ENCODE results near the gene PCSK6. TPM values are rescaled to one million over a fixed set of nuclear protein-coding genes. Genes with fewer than 3 reads are reported as not detected.

Gene PCSK6
- total RNA-seq, 2 experiments from 2014 or later, result 2.7 to 3.0 TPM

DNA sequence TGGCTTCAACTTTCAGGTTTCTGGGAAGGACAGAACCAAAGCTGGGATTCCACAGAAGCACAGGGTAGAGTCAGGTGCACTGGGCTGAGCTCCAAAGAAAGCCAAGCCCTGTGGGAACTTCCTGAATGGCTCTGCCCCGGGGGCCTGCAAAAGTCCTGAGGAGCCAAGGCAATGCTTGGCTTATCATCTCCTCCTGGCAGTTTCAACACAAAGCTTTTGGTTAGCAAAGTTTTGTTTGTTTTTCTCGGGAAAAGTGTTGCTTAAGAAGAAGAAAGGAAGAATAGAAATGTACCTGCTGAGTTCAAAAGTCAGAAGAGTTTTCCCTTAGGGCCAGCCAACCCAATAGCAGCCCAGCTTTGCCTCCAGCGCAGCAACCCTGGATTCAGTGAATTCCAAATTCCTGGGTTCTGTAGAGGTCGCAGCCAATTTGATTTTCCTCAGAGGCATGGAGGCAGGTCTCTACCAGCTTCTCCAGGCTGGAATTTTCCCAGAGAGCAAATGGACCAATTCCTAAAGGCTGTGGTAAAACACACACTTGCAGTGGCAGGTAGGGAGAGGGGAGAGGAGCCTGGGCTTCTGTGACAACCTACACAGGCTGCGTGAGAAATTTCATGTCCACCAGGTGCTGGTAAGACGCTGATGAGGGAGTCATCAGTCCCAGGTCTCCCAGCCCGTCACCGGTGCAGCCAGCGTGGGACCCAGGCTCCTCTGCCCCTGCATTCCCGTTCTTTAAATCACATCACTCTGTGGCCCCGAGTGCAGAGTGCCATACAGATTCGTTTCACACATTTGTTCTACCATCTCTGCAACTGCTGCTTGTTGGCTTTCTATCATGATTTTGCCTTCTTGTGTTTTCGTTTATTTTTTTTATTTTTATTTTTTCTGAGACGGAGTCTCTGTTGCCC, 140.2 kb downstream of the PCSK6 start:
- TF ChIP-seq, protein P1, sequence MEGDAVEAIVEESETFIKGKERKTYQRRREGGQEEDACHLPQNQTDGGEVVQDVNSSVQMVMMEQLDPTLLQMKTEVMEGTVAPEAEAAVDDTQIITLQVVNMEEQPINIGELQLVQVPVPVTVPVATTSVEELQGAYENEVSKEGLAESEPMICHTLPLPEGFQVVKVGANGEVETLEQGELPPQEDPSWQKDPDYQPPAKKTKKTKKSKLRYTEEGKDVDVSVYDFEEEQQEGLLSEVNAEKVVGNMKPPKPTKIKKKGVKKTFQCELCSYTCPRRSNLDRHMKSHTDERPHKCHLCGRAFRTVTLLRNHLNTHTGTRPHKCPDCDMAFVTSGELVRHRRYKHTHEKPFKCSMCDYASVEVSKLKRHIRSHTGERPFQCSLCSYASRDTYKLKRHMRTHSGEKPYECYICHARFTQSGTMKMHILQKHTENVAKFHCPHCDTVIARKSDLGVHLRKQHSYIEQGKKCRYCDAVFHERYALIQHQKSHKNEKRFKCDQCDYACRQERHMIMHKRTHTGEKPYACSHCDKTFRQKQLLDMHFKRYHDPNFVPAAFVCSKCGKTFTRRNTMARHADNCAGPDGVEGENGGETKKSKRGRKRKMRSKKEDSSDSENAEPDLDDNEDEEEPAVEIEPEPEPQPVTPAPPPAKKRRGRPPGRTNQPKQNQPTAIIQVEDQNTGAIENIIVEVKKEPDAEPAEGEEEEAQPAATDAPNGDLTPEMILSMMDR (IDR thresholded peaks at IDR 0.05), result no peak
- ChIA-PET POLR2A (interaction anchor here (0.9 kb wide), 1 partner anchor 15 kb away, joined by 3 read pairs; no protein-coding TSS in a partner anchor), CTCF (no interaction called here)
- intact Hi-C loops (cut with micrococcal nuclease), result no loop called here
- no peaks in the 10 kb centered on the region for H3K4me1 Mint-ChIP-seq (ENCODE audit: low read depth)
- H3K4me3 Mint-ChIP-seq, result no peak overlapping the region
- no peaks in the 10 kb centered on the region for H3K9me3 Mint-ChIP-seq
- no peak for ATAC-seq
- no peaks in the 10 kb centered on the region for H3K36me3 Mint-ChIP-seq (ENCODE audit: low read depth)
- DNase-seq, result no peak
- no peak overlapping the region for H3K27ac Mint-ChIP-seq
- H3K27me3 Mint-ChIP-seq, result peaks cover 8% of the 10 kb centered on the region

DNA sequence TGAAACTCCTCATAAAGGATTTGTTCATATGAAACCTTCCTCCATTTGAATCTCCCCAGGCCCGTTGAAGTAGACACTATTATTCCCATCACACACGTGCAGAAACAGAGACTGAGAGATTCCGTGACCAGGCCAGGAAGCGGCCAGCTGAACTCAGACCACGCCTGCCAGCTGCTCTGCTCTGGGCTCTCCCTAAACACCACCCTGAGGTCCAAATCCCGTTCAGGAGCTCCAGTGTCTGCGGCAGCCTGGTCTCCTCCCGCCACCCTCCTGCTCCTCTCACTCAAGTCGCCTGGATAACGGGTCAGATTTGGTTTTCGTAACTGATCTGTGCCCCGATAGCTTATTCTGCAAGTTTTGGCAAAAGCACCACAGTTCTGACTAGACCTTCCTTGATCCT, 140.9 kb downstream of the PCSK6 start:
- POLR2A ChIA-PET, result interaction anchor here (0.9 to 1.3 kb wide), 2 partner anchors 9 to 14 kb away, joined by 3 read pairs; no protein-coding TSS in a partner anchor
- TF ChIP-seq, protein P1 (IDR thresholded peaks at IDR 0.05), result no peak
- Mint-ChIP-seq H3K27me3 (peaks cover 9% of the 10 kb centered on the region), H3K4me3 (no peak overlapping the region), H3K36me3 (ENCODE audit: low read depth) (no peaks in the 10 kb centered on the region), H3K4me1 (ENCODE audit: low read depth) (no peaks in the 10 kb centered on the region), H3K9me3 (no peaks in the 10 kb centered on the region), H3K27ac (no peak overlapping the region)
- ATAC-seq (no peak), DNase-seq (no peak)
- CTCF ChIA-PET, result no interaction called here
- intact Hi-C loops (cut with micrococcal nuclease), result no loop called here

DNA sequence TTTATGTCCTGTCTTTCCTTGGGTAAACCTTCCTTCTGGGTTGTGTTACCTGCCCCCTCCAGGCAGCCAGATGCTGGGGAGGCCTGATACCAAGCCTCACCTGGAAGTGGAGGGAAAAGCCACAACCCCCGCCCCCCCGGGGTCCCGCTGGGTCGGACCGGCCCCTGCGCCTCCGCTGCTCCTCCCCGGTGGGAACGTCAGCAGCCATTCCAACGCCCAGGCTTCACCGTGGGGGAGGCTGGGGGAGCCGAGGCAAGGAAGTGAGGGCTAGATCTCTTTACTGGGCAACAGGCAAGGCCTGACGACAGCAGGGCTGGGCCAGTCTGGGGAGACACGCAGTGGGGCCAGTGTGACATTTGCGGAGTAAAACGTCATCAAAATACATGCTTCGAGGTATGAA, 141.5 kb downstream of the PCSK6 start:
- H3K4me3 Mint-ChIP-seq, result no peak overlapping the region
- DNase-seq (no peak), ATAC-seq (no peak)
- intact Hi-C loops (cut with micrococcal nuclease), result no loop called here
- no peak overlapping the region for H3K27ac Mint-ChIP-seq
- TF ChIP-seq, protein P1 (IDR thresholded peaks at IDR 0.05), result no peak
- H3K9me3 Mint-ChIP-seq, result no peaks in the 10 kb centered on the region
- no peaks in the 10 kb centered on the region for H3K4me1 Mint-ChIP-seq (ENCODE audit: low read depth)
- ChIA-PET CTCF (interaction anchor here (1.2 kb wide), 1 partner anchor 27 kb away, joined by 4 read pairs; no protein-coding TSS in a partner anchor), POLR2A (interaction anchor here (1.3 kb wide), 1 partner anchor 9 kb away, joined by 3 read pairs; no protein-coding TSS in a partner anchor)
- H3K36me3 Mint-ChIP-seq (ENCODE audit: low read depth), result no peaks in the 10 kb centered on the region
- peaks cover 10% of the 10 kb centered on the region for H3K27me3 Mint-ChIP-seq

GRCh38 chr15:101347454-101347853, 142.1 kb downstream of the PCSK6 start:
- no peak for DNase-seq
- Mint-ChIP-seq H3K9me3 (no peaks in the 10 kb centered on the region), H3K36me3 (ENCODE audit: low read depth) (no peaks in the 10 kb centered on the region), H3K27me3 (peaks cover 8% of the 10 kb centered on the region), H3K27ac (no peak overlapping the region), H3K4me1 (ENCODE audit: low read depth) (no peaks in the 10 kb centered on the region), H3K4me3 (no peak overlapping the region)
- POLR2A ChIA-PET, result interaction anchor here (0.9 to 1.3 kb wide), 2 partner anchors 10 to 14 kb away, joined by 3 read pairs; no protein-coding TSS in a partner anchor
- intact Hi-C loops (cut with micrococcal nuclease), result no loop called here
- ATAC-seq, result no peak
- TF ChIP-seq, protein P1 (IDR thresholded peaks at IDR 0.05), result no peak
- CTCF ChIA-PET, result interaction anchor here (1.0 to 1.2 kb wide), 2 partner anchors 26 to 105 kb away, joined by 3 to 4 read pairs; no protein-coding TSS in a partner anchor

DNA sequence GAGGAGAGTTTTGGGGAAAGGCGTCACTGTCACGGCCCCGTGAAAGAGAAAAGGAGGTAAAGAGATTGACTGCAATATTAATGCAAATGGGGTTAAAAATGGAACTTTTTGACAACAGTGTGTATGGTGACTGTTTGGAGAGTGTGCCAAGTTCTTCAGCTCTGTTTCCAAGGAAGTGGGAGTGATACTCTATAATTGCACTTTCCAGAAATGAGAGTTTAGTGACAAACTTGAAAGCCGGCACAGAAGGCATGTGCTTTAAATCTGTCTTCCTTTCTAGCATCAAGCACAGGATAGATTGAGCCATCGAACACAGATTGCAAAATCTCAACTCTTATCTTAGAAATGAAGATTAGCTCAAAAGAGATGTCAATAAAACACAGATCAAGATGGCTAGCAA, 142.6 kb downstream of the PCSK6 start:
- ChIA-PET POLR2A (interaction anchor here (0.9 kb wide), 1 partner anchor 13 kb away, joined by 3 read pairs; no protein-coding TSS in a partner anchor), CTCF (interaction anchor here (0.6 to 1.2 kb wide), 3 partner anchors 26 to 320 kb away, joined by 3 to 4 read pairs (median 3); no protein-coding TSS in a partner anchor)
- DNase-seq (no peak), ATAC-seq (no peak)
- Mint-ChIP-seq H3K4me1 (ENCODE audit: low read depth) (no peaks in the 10 kb centered on the region), H3K27me3 (peaks cover 7% of the 10 kb centered on the region), H3K36me3 (ENCODE audit: low read depth) (no peaks in the 10 kb centered on the region), H3K4me3 (no peak overlapping the region), H3K9me3 (no peaks in the 10 kb centered on the region), H3K27ac (no peak overlapping the region)
- intact Hi-C loops (cut with micrococcal nuclease), result no loop called here
- TF ChIP-seq, protein P1 (IDR thresholded peaks at IDR 0.05), result no peak
